Endodermal cell (in vitro differentiated cells): ENCODE data around the gene NME1. TPM values are rescaled to one million over a fixed set of nuclear protein-coding genes. Genes with fewer than 3 reads are reported as not detected.
A peak's percentile ranks its signal among the peaks of the same experiment; 100 is the strongest.
"Not testable (repeated sequence)": the region's sequence is repeated elsewhere in the genome, so short reads cannot be mapped to it uniquely, and the experiment has no call there.

ENCODE experiments used
- DNase-seq: peaks from one replicate; pipeline ENCODE4 v3.0.0-alpha.2; 2017
- H3K27ac ChIP-seq: 2 replicates; pipeline ENCODE4 v1.5.1; 2013; ENCODE audit warnings: mild to moderate bottlenecking, low read depth, low read length, moderate library complexity
- H3K27me3 ChIP-seq: 2 replicates; pipeline ENCODE4 v1.6.1; 2013; ENCODE audit warnings: mild to moderate bottlenecking, low read length, moderate library complexity; ENCODE audit not compliant: insufficient read depth, control insufficient read depth, poor library complexity, severe bottlenecking
- H3K36me3 ChIP-seq: 2 replicates; pipeline ENCODE4 v1.7.0; 2013; ENCODE audit warnings: mild to moderate bottlenecking, low read length, moderate library complexity; ENCODE audit not compliant: control insufficient read depth, insufficient read depth
- H3K4me1 ChIP-seq: one replicate; pipeline ENCODE4 v1.7.0; 2013; ENCODE audit warnings: low read length; ENCODE audit not compliant: control insufficient read depth, insufficient read depth
- H3K4me3 ChIP-seq: 2 replicates; pipeline ENCODE4 v1.5.1; 2013; ENCODE audit warnings: mild to moderate bottlenecking, low read length, moderate library complexity
- H3K9ac ChIP-seq: 2 replicates; pipeline ENCODE4 v1.6.1; 2013; ENCODE audit warnings: mild to moderate bottlenecking, low read length, moderate library complexity; ENCODE audit not compliant: poor library complexity, severe bottlenecking; ENCODE audit errors: extremely low read depth
- H3K9me3 ChIP-seq: 2 replicates; pipeline ENCODE4 v1.6.1; 2013; ENCODE audit warnings: mild to moderate bottlenecking, low read length, moderate library complexity; ENCODE audit not compliant: control insufficient read depth
- H3K27ac Mint-ChIP-seq: 2 replicates; pipeline ENCODE4 v1.8.0; 2020; ENCODE audit warnings: mixed read lengths
- H3K27me3 Mint-ChIP-seq: 2 replicates; pipeline ENCODE4 v1.8.0; 2021; ENCODE audit warnings: mild to moderate bottlenecking, mixed read lengths; ENCODE audit not compliant: insufficient read depth
- H3K36me3 Mint-ChIP-seq: 2 replicates; pipeline ENCODE4 v1.8.0; 2020; ENCODE audit warnings: low read depth, mixed read lengths
- H3K4me1 Mint-ChIP-seq: 2 replicates; pipeline ENCODE4 v1.8.0; 2020; ENCODE audit warnings: mixed read lengths
- H3K4me3 Mint-ChIP-seq: 2 replicates; pipeline ENCODE4 v1.8.0; 2020; ENCODE audit warnings: mild to moderate bottlenecking, moderate library complexity, mixed read lengths
- H3K9me3 Mint-ChIP-seq: 2 replicates; pipeline ENCODE4 v1.8.0; 2020; ENCODE audit warnings: mild to moderate bottlenecking, mixed read lengths
- WGBS, 2 experiments: methylation state at CpG; one replicate each; pipeline versions ENCODE4 v1.1.5 to v1.1.7; 2013; ENCODE audit warnings: missing lambda C conversion rate in 2 of 2, mixed read lengths in 1 of 2; ENCODE audit not compliant: insufficient coverage in 1 of 2, insufficient read length in 1 of 2; 5-methylcytosine and 5-hydroxymethylcytosine counted together
- long read RNA-seq, 4 experiments: library from polyadenylated mRNA in 2 of 4; library from RNA in 1 of 4; library from capped mRNA in 1 of 4; stranded (forward) in 3 of 4; unstranded in 1 of 4; transcript quantifications; one replicate each; pipeline ENCODE4 v2.0.0, GENCODE V29; 2020 to 2021; ENCODE audit warnings: inconsistent platforms in 1 of 4
- polyA plus RNA-seq, 2 experiments: library from polyadenylated mRNA; stranded (reverse); fragments of 50-300 nt; gene quantifications; one replicate each; pipeline ENCODE4 v1.2.3, GENCODE V29; 2013
- total RNA-seq, 2 donors: library from RNA; stranded (reverse); fragmentation: NEBNext Ultra II Directional in 1 of 2; extraction: Animal tissue kit (Norgen Biotek cat#: 25700) in 1 of 2; gene quantifications; 2 replicates in 1 of 2; 3 replicates in 1 of 2; pipeline ENCODE4 v1.2.1, GENCODE V29; 2021
- TF ChIP-seq, protein P1 (sequence below): fragments of 200-600 bp; sonication (generic); conservative IDR thresholded peaks from 2 replicates; pipeline ENCODE4 v1.5.0; 2021; ENCODE audit warnings: antibody characterized with exemption, mild to moderate bottlenecking

The NME1 gene
- 100 to 1,000 TPM in 1 of 2 donors, 10 to 100 TPM in 1; 99.6 to 107 TPM for total RNA-seq
- 134 TPM for polyA plus RNA-seq (2013, experiment 1 of 2)
- 136 TPM for polyA plus RNA-seq (2013, experiment 2 of 2)
- long read RNA-seq, experiment 1, transcript NME1-203 (5 exons, 940 nt), result major isoform, 40 of 63 reads
- long read RNA-seq, experiment 1, partial matches to known transcripts, result 12 of 63 reads
- long read RNA-seq, experiment 1, other reads (novel, unspliced or antisense), result 9 of 63 reads
- long read RNA-seq, experiment 2, transcript NME1-203 (5 exons, 940 nt), result major isoform, 36 of 43 reads
- long read RNA-seq, experiment 2, transcript NME1-202 (6 exons, 986 nt), result minor isoform, 6 of 43 reads
- long read RNA-seq, experiment 2, partial matches to known transcripts, result 0 of 43 reads
- long read RNA-seq, experiment 2, other reads (novel, unspliced or antisense), result 1 of 43 reads
- long read RNA-seq, experiment 3, transcript NME1-202 (6 exons, 986 nt), result minor isoform, 13 of 112 reads
- long read RNA-seq, experiment 3, transcript NME1-203 (5 exons, 940 nt), result major isoform, 90 of 112 reads
- long read RNA-seq, experiment 3, partial matches to known transcripts, result 5 of 112 reads
- long read RNA-seq, experiment 3, other reads (novel, unspliced or antisense), result 2 of 112 reads
- long read RNA-seq, experiment 4, transcript NME1-203 (5 exons, 940 nt), result minor isoform, 9 of 36 reads
- long read RNA-seq, experiment 4, transcript NME1-202 (6 exons, 986 nt), result major isoform, 17 of 36 reads
- long read RNA-seq, experiment 4, partial matches to known transcripts, result 5 of 36 reads
- long read RNA-seq, experiment 4, other reads (novel, unspliced or antisense), result 3 of 36 reads

DNA sequence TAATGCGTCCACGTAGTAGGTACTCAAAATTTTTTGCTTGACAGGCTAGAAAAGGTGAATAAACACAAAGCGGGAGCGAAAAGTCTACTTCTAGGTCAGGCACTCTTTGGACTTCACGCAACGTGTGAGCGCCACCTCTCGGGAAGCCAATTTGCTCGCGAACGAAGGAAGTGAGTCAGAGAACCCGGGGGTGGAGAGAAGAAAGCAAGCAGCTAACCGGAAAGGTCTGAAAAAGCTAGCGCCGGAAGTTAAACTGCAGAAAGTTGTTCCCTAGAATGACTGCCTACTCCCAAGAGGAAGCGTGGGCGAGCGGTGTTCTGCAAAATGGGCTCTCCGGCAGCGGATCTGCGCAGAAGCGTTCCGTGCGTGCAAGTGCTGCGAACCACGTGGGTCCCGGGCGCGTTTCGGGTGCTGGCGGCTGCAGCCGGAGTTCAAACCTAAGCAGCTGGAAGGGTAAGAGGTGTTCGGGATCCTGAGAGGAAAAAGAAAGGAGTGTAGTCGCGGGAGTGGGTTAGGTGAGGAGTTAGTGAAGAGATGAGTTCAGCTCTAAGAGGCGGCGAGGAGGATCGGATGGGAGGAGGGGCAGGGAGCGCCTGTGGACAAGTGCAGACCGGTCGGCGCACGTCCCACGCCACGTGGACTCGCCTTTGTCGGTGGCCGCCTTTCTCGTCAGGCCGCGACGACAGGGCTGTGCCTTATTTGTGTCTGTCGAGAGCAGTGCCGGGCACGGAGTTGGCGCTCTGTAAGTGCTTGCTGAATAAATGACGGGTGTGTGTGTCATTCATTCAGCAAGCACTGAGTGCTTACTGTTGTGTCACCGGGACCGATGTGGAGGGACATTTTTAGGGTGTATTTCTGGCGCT is at the start of gene NME1:
Gene NME1, plus strand, starts transcription at position 350 of the 863 bp plus-strand sequence. CDS start 2,096 bp downstream, outside the sequence.
- H3K27ac ChIP-seq, result peak within 1 kb of the TSS; percentile 82
- TF ChIP-seq, protein P1, sequence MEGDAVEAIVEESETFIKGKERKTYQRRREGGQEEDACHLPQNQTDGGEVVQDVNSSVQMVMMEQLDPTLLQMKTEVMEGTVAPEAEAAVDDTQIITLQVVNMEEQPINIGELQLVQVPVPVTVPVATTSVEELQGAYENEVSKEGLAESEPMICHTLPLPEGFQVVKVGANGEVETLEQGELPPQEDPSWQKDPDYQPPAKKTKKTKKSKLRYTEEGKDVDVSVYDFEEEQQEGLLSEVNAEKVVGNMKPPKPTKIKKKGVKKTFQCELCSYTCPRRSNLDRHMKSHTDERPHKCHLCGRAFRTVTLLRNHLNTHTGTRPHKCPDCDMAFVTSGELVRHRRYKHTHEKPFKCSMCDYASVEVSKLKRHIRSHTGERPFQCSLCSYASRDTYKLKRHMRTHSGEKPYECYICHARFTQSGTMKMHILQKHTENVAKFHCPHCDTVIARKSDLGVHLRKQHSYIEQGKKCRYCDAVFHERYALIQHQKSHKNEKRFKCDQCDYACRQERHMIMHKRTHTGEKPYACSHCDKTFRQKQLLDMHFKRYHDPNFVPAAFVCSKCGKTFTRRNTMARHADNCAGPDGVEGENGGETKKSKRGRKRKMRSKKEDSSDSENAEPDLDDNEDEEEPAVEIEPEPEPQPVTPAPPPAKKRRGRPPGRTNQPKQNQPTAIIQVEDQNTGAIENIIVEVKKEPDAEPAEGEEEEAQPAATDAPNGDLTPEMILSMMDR, result peak; percentile 85
- Mint-ChIP-seq H3K27me3 (no peaks in the 10 kb centered on the region), H3K27ac (no peak within 1 kb of the TSS), H3K4me1 (no peaks in the 10 kb centered on the region), H3K36me3 (peaks cover 22% of the 10 kb centered on the region), H3K9me3 (no peaks in the 10 kb centered on the region), H3K4me3 (no peak within 1 kb of the TSS)
- peaks cover 2% of the 10 kb centered on the region for H3K4me1 ChIP-seq
- DNase-seq, result peak; percentile 100
- no peaks in the 10 kb centered on the region for H3K27me3 ChIP-seq
- H3K36me3 ChIP-seq, result peaks cover 23% of the 10 kb centered on the region
- peak within 1 kb of the TSS; percentile 93 for H3K4me3 ChIP-seq
- WGBS, 2 experiments, result 0% methylated on average over 28 to 60 of the region's 60 CpGs
- no peaks in the 10 kb centered on the region for H3K9me3 ChIP-seq
- H3K9ac ChIP-seq, result peak within 1 kb of the TSS; percentile 83

DNA sequence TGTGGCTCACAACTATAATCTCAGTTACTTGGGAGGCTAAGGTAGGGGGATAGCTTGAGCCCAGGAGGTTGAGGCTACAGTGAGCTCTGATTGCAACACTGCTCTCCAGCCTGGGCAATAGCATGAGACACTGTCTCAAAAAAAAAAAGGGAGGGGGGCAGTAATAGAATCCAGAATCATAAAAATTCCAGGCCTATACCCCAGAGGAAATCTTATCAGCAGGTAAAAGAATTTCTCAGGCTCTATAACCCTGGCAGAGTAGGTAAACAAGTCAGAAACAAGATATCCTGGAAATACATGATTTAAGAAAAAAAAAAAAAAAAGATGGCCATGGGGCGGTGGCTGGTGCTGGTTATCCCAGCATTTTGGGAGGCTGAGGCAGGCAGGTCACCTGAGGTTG is 45.6 kb upstream of the NME1 start:
- Histone ChIP-seq H3K4me3 (no peak overlapping the region), H3K9ac (no peak overlapping the region), H3K36me3 (peaks cover 5% of the 10 kb centered on the region), H3K27me3 (no peaks in the 10 kb centered on the region), H3K9me3 (no peaks in the 10 kb centered on the region), H3K27ac (no peak overlapping the region), H3K4me1 (no peaks in the 10 kb centered on the region)
- Mint-ChIP-seq H3K9me3 (no peaks in the 10 kb centered on the region), H3K4me1 (no peaks in the 10 kb centered on the region), H3K27me3 (no peaks in the 10 kb centered on the region), H3K4me3 (no peak overlapping the region), H3K27ac (no peak overlapping the region), H3K36me3 (peaks cover 13% of the 10 kb centered on the region)
- TF ChIP-seq, protein P1, result no peak
- WGBS, 2 experiments, result 93% methylated on average over 1 of the region's 1 CpG; no CpG with 5 or more reads in 1 of the 2 experiments
- no peak for DNase-seq

DNA sequence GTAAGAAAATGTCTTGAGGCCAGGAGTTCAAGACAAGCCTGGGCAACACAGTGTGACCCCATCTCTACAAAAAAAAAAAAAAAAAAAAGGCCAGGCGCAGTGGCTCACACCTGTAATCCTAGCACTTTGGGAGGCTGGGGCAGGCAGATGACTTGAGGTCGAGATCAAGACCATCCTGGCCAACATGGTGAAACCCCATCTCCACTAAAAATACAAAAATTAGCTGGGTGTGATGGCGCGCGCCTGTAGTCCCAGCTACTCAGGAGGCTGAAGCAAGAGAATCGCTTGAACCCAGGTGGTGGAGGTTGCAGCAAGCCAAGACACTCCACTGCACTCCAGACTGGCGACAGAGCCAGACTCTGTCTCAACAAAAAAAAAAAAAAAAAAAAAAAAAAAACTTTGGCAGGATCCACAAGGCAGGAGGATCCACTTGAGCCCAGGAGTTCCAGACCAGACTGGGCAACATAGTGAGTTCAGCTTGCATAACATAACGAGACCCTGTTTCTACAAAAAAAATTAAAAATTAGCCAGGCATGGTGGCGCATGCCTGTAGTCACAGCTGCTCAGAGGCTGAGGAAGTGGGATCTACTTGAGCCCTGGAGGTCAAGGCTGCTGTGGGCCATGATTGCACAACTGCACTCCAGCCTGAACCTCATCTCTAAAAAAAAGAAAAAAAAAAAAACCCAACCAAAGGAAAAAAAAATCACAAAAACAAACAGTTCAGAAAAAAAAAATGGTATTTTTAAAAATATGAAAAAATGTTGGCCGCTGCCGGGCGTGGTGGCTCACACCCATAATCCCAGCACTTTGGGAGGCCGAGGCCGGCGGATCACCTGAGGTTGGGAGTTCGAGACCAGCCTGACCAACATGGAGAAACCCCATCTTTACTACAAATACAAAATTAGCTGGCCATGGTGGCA is 40.8 kb upstream of the NME1 start:
- H3K4me3 Mint-ChIP-seq, H3K9ac ChIP-seq, H3K4me3 ChIP-seq, DNase-seq, H3K4me1 ChIP-seq, H3K36me3 ChIP-seq, H3K27me3 ChIP-seq, H3K27ac ChIP-seq, H3K36me3 Mint-ChIP-seq, H3K9me3 Mint-ChIP-seq, H3K4me1 Mint-ChIP-seq, H3K27me3 Mint-ChIP-seq, H3K9me3 ChIP-seq, H3K27ac Mint-ChIP-seq: not testable (repeated sequence)
- 91 to 96% methylated on average over 6 to 16 of the region's 16 CpGs for WGBS, 2 experiments
